Karpas-422 (cell line): ENCODE measurements around the gene API5. TPM values are rescaled to one million over a fixed set of nuclear protein-coding genes. Genes with fewer than 3 reads are reported as not detected.

Experiments used
- DNase-seq: peaks from one replicate; pipeline ENCODE4 v3.0.0-alpha.2; 2015
- H2AFZ ChIP-seq: fragments of 200-600 bp; sonication (generic); 2 replicates; pipeline ENCODE4 v1.6.1; 2014; ENCODE audit warnings: antibody characterized with exemption, low read length, mixed read lengths
- H3K27ac ChIP-seq: fragments of 200-600 bp; sonication (generic); 2 replicates; pipeline ENCODE4 v1.5.1; 2014; ENCODE audit warnings: mild to moderate bottlenecking, low read length, moderate library complexity
- H3K27me3 ChIP-seq: fragments of 200-600 bp; sonication (generic); 2 replicates; pipeline ENCODE4 v1.6.1; 2014; ENCODE audit warnings: low read length, mixed read lengths
- H3K36me3 ChIP-seq: fragments of 200-600 bp; sonication (generic); 2 replicates; pipeline ENCODE4 v1.6.1; 2014; ENCODE audit warnings: low read length, mixed read lengths; ENCODE audit not compliant: insufficient read depth
- H3K4me1 ChIP-seq: fragments of 200-600 bp; sonication (generic); 2 replicates; pipeline ENCODE4 v1.6.1; 2014; ENCODE audit warnings: mild to moderate bottlenecking, low read length, mixed read lengths
- H3K4me2 ChIP-seq: fragments of 200-600 bp; sonication (generic); 2 replicates; pipeline ENCODE4 v1.6.1; 2014; ENCODE audit warnings: low read length, low read depth, mild to moderate bottlenecking; ENCODE audit not compliant: poor library complexity, severe bottlenecking
- H3K4me3 ChIP-seq: fragments of 200-600 bp; sonication (generic); 2 replicates; pipeline ENCODE4 v1.5.1; 2014; ENCODE audit warnings: mild to moderate bottlenecking, antibody characterized with exemption, low read length, mixed read lengths
- H3K79me2 ChIP-seq: fragments of 200-600 bp; sonication (generic); 2 replicates; pipeline ENCODE4 v1.6.1; 2014; ENCODE audit warnings: mild to moderate bottlenecking, low read length, mixed read lengths
- H3K9ac ChIP-seq: fragments of 200-600 bp; sonication (generic); 2 replicates; pipeline ENCODE4 v1.6.0; 2014; ENCODE audit warnings: low read length
- H3K9me2 ChIP-seq: fragments of 200-600 bp; sonication (generic), shearing (Covaris generic); replicated peaks from 2 replicates; pipeline ENCODE4 v1.6.0; 2014; ENCODE audit warnings: mild to moderate bottlenecking, low read length, moderate library complexity; ENCODE audit not compliant: insufficient read depth
- H3K9me3 ChIP-seq: fragments of 300-700, 200-600 bp; sonication (generic); 2 replicates; pipeline ENCODE4 v1.6.1; 2014; ENCODE audit warnings: low read length, mixed read lengths
- H4K20me1 ChIP-seq: fragments of 200-600 bp; sonication (generic); 2 replicates; pipeline ENCODE4 v1.6.1; 2014; ENCODE audit warnings: mild to moderate bottlenecking, antibody characterized with exemption, low read length, low read depth; ENCODE audit not compliant: insufficient read depth
- total RNA-seq: library from RNA; depleted of rRNA; stranded (reverse); fragments of >200 nt; shearing (Covaris generic); gene quantifications from 2 replicates; pipeline ENCODE4 v1.2.3, GENCODE V29; 2014; ENCODE audit warnings: low replicate concordance

Gene API5
- total RNA-seq, 1 experiment from 2014 or later: 89.1 TPM

GRCh38 chr11:43354311-43354710 is 42.5 kb downstream of the API5 start:
- peaks cover under 1% of the 10 kb centered on the region; the same call in 1 of the 2 replicates for H4K20me1 ChIP-seq
- H2AFZ ChIP-seq: no peak overlapping the region
- no peak overlapping the region for H3K9ac ChIP-seq
- H3K27me3 ChIP-seq: no peaks in the 10 kb centered on the region
- H3K36me3 ChIP-seq: no peaks in the 10 kb centered on the region
- no peaks in the 10 kb centered on the region for H3K9me2 ChIP-seq
- peaks cover 18% of the 10 kb centered on the region for H3K4me1 ChIP-seq
- H3K4me3 ChIP-seq: no peak overlapping the region
- no peak overlapping the region for H3K4me2 ChIP-seq
- DNase-seq: no peak
- H3K79me2 ChIP-seq: peaks cover 15% of the 10 kb centered on the region
- no peak overlapping the region for H3K27ac ChIP-seq
- H3K9me3 ChIP-seq: no peaks in the 10 kb centered on the region

- Histone ChIP-seq H3K4me2 (no peak overlapping the region), H3K27me3 (no peaks in the 10 kb centered on the region), H2AFZ (no peak overlapping the region), H3K4me3 (no peak overlapping the region), H3K27ac (no peak overlapping the region), H3K79me2 (peaks cover 35% of the 10 kb centered on the region), H3K9me3 (no peaks in the 10 kb centered on the region), H3K9ac (no peak overlapping the region), H3K9me2 (no peaks in the 10 kb centered on the region), H3K36me3 (no peaks in the 10 kb centered on the region), H3K4me1 (peaks cover 34% of the 10 kb centered on the region), H4K20me1 (peaks cover 14% of the 10 kb centered on the region; the same call in 1 of the 2 replicates)
- DNase-seq: no peak
Observed at GRCh38 chr11:43356336-43356735, 44.5 kb downstream of the API5 start.

DNA sequence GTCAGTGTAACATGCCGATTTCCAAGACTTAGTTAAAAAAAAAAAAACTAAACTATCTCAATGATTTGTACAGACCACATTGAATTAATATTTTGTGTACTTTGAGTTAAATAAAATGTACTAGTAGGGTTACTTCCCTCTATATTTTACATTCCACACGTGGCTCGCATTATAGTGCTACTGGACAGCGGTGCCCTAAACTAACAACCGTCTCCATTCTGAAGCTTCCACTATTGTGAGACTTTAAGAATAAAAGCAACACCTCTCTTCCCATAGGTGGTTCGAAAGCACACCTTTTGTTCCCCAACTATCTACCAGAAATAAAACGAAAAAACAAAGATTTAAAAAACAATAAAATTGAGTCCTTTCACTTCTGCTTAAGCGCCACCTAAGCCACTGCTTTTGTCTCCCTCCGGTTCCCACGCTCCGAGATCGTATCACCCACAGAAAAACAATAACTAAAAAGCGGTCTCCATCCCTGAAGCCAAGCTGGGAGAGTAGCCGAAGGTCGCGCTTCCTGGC is 46.5 kb downstream of the API5 start:
- Histone ChIP-seq H4K20me1 (peaks cover 14% of the 10 kb centered on the region; the same call in 1 of the 2 replicates), H3K9ac (peak overlapping the region; percentile 94), H3K9me2 (no peaks in the 10 kb centered on the region), H3K4me2 (peak overlapping the region; percentile 98), H3K4me1 (peaks cover 30% of the 10 kb centered on the region), H3K9me3 (no peaks in the 10 kb centered on the region), H2AFZ (peak overlapping the region; percentile 67; the same call in 1 of the 2 replicates), H3K4me3 (peak overlapping the region; percentile 97), H3K27ac (0 out of 2 replicates have a peak overlapping the region, but pooled peaks have one; percentile 45), H3K36me3 (peaks cover 2% of the 10 kb centered on the region; the same call in 1 of the 2 replicates), H3K27me3 (no peaks in the 10 kb centered on the region), H3K79me2 (peaks cover 55% of the 10 kb centered on the region)
- DNase-seq: peak; percentile 51

DNA sequence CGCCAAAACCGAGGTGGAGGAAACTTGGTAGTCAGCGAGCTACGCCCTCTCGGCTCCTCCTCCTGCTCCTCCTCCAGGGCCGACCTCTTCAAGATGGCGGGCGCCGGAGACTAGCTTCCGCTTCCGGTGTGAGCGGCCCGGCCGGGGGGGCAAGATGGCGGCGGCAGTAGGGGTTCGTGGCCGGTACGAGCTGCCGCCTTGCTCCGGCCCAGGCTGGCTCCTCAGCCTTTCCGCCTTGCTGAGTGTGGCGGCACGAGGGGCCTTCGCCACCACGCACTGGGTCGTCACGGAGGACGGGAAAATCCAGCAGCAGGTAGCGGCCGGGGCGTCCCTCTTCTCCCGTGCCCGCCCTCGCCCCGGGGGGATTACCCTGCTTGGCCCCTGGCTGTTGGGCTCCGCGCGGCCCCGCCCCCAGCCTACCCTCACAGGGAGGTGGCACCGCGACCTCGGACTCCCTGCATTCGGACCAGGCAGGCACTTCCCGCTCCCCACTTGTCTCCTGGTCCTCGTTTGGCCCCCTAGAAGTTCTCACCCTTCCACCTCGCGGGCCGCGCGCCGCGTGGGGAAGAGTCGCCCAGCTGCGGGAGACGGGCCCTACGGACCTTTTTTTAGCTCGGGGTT is 47.1 kb downstream of the API5 start, which contains the start of gene TTC17:
TSS of gene TTC17 (plus strand) at position 120 of the 621 bp plus-strand sequence. CDS start at position 155, 35 bp downstream.
- Histone ChIP-seq H3K9me2 (no peaks in the 10 kb centered on the region), H3K27me3 (no peaks in the 10 kb centered on the region), H3K27ac (peak within 1 kb of the TSS; percentile 68), H2AFZ (peak within 1 kb of the TSS; percentile 80; the same call in 1 of the 2 replicates), H3K9ac (peak within 1 kb of the TSS; percentile 94), H3K4me3 (peak within 1 kb of the TSS; percentile 97), H3K4me2 (peak within 1 kb of the TSS; percentile 98), H4K20me1 (peaks cover 14% of the 10 kb centered on the region; the same call in 1 of the 2 replicates), H3K9me3 (no peaks in the 10 kb centered on the region), H3K4me1 (peaks cover 30% of the 10 kb centered on the region), H3K79me2 (peaks cover 61% of the 10 kb centered on the region), H3K36me3 (peaks cover 5% of the 10 kb centered on the region; the same call in 1 of the 2 replicates)
- DNase-seq: peak; percentile 97

- Histone ChIP-seq H3K4me2 (peak overlapping the region; percentile 98), H3K4me1 (peaks cover 30% of the 10 kb centered on the region), H2AFZ (peak overlapping the region; percentile 80; the same call in 1 of the 2 replicates), H4K20me1 (peaks cover 14% of the 10 kb centered on the region; the same call in 1 of the 2 replicates), H3K36me3 (peaks cover 5% of the 10 kb centered on the region; the same call in 1 of the 2 replicates), H3K4me3 (peak overlapping the region; percentile 97), H3K9ac (peak overlapping the region; percentile 94), H3K27ac (peak overlapping the region; percentile 68), H3K9me3 (no peaks in the 10 kb centered on the region), H3K9me2 (no peaks in the 10 kb centered on the region), H3K79me2 (peaks cover 66% of the 10 kb centered on the region), H3K27me3 (no peaks in the 10 kb centered on the region)
- DNase-seq: peak; percentile 68
Observed at GRCh38 chr11:43359422-43359818, 47.6 kb downstream of the API5 start.

- Histone ChIP-seq H3K27ac (peak overlapping the region; percentile 68), H2AFZ (no peak overlapping the region), H3K9me3 (no peaks in the 10 kb centered on the region), H3K27me3 (no peaks in the 10 kb centered on the region), H3K9ac (peak overlapping the region; percentile 94), H4K20me1 (peaks cover 14% of the 10 kb centered on the region; the same call in 1 of the 2 replicates), H3K36me3 (peaks cover 8% of the 10 kb centered on the region), H3K4me1 (peaks cover 33% of the 10 kb centered on the region), H3K4me2 (peak overlapping the region; percentile 98), H3K4me3 (peak overlapping the region; percentile 97), H3K9me2 (no peaks in the 10 kb centered on the region), H3K79me2 (peaks cover 76% of the 10 kb centered on the region)
- no peak for DNase-seq
Observed at GRCh38 chr11:43360361-43361032, 48.7 kb downstream of the API5 start.

- no peak overlapping the region for H2AFZ ChIP-seq
- H3K27ac ChIP-seq: peak overlapping the region; percentile 68
- H3K9me2 ChIP-seq: no peaks in the 10 kb centered on the region
- H3K36me3 ChIP-seq: peaks cover 23% of the 10 kb centered on the region
- H3K9me3 ChIP-seq: no peaks in the 10 kb centered on the region
- DNase-seq: peak; percentile 51
- peak overlapping the region; percentile 21; the same call in 1 of the 2 replicates for H3K4me3 ChIP-seq
- no peaks in the 10 kb centered on the region for H3K27me3 ChIP-seq
- peaks cover 15% of the 10 kb centered on the region for H4K20me1 ChIP-seq
- peak overlapping the region; percentile 50 for H3K4me2 ChIP-seq
- H3K9ac ChIP-seq: peak overlapping the region; percentile 3
- H3K79me2 ChIP-seq: peaks cover 99% of the 10 kb centered on the region
- peaks cover 42% of the 10 kb centered on the region for H3K4me1 ChIP-seq
Observed at GRCh38 chr11:43366677-43367076, 54.9 kb downstream of the API5 start.
